GM18867 (cell line): ENCODE measurements around the gene ANAPC2.

Source experiments
- ATAC-seq: cut with Tn5 transposase; IDR thresholded peaks from one replicate; pipeline ENCODE4 v1.9.1; 2021; ENCODE audit warnings: mild to moderate bottlenecking, moderate library complexity; ENCODE audit not compliant: unreplicated experiment

Gene ANAPC2

DNA sequence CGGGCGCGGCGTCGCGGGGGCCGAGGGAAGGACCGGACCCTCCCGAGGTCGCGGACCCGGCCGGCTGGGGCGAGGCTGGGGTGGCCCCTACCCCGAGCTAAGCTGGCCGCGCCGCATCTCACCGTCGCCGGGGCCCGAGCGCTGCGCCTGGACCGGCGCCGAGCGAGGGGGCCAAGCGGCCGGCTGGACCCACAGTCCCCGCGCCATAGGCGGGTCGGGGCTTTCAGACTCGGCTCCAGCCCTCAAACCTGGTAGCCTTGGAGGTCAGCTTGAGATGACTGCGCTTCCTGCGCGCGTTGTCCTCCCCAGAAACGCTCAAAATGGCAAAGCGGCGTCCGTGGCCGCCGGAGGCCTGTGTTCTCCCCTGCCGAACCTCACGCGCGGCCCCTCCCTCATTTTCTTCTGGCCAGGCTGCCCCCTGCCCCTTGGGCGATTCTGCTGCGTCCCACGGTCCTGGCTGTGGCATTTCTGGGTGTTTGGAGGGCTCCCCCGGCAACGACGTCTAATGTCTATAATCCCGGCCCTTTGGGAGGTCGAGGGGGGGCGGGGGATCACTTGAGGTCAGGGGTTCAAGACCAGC lies 58.1 kb downstream of the ANAPC2 start:
- peak; percentile 17 for ATAC-seq

DNA sequence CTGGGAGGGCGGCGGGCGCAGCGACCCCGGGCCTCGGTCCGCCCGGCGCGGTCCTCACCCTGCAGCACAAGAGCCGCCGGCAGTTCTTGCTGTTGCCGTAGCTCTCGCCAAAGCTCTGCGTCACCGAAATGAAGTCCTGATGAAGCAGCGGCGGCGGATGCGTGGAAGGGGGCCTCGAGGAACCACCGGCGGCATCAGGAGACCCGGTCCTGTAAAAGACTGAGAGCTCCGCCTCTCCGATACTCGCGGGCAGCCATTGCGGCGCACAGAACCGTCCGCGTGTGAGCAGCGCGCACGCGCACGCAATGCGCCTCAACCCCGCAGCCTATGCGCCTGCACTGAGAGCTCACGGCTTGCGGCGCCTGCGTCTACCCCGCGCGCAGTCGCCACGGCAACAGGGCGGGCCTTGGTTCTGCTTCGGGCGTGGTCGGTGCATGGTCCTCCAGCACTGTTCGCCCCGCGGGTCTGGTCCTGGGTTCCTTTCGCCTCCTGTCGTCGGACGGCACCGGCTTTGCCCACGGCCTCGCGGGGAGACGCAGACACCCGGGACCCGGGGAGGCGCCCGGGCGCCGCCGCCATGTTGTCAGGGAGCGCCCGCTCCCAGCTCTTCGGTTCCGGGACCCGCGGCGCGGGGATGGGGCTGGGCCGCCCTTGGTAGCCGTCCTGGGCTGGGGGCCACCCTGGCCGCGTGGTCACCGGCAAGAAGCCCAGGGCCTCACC lies 58.7 kb downstream of the ANAPC2 start:
- ATAC-seq, result peak; percentile 80

DNA sequence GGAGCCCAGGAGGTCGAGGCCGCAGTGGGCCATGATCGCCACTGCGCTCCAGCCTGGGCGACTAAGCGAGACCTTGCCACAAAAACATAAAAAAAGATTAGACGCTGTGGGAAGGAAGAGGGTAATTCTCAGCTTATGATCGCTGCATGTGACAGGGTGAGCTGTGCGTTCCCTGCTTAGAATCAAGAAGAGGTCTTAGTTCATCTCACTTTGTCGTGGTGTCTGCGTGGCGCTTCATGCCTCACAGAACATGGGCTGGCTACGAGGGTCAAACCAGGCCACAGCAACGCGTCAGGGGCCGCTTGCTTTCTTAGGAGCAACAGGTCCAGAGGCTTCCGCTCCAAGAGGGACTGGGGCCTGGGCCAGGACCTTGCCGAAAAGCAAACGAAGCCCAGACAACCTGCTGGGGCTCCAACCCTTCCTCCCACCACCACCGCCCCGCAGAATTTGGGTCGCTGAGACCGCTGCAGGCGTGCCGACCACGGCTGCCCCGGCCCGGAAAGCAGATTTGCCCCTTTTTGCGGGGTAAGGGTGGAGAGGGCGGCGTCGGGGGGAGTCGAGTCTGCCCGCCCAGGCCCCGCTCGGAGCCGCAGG lies 59.4 kb downstream of the ANAPC2 start:
- ATAC-seq, result peak; percentile 21

DNA sequence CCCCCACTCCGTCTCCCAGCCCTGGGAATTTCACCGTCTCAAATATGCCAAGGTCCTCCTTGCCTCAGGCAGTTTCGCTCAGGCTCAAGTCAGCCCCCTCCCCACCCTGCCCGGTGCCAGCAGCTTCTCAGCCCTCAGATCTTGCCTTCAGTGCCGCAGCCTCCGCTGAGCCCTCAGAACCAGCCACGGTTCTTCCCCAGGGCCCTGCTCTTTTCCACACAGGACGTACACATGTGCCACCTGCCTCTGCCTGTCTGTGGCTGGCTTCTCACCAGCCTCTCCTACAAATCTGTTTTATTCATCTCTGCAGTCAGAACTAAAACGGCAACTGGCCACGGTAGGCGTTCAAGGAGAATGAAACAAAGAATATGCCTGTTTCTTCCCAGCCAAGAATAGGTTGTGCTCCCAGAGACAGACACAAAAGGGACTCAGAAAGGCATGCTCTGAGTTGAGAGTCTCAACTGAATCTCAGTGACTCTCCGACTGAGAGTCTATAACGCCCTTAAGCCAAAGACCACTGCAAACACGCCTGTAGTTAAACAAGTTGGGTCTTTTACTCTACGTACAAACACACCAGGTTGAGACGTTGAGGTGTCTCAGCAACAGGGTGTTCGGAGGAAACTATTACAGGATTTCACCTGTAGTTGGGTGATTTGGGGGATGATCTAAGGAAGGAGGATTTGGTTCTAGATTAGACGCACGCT lies 60.0 kb downstream of the ANAPC2 start:
- ATAC-seq, result peak; percentile 1

DNA sequence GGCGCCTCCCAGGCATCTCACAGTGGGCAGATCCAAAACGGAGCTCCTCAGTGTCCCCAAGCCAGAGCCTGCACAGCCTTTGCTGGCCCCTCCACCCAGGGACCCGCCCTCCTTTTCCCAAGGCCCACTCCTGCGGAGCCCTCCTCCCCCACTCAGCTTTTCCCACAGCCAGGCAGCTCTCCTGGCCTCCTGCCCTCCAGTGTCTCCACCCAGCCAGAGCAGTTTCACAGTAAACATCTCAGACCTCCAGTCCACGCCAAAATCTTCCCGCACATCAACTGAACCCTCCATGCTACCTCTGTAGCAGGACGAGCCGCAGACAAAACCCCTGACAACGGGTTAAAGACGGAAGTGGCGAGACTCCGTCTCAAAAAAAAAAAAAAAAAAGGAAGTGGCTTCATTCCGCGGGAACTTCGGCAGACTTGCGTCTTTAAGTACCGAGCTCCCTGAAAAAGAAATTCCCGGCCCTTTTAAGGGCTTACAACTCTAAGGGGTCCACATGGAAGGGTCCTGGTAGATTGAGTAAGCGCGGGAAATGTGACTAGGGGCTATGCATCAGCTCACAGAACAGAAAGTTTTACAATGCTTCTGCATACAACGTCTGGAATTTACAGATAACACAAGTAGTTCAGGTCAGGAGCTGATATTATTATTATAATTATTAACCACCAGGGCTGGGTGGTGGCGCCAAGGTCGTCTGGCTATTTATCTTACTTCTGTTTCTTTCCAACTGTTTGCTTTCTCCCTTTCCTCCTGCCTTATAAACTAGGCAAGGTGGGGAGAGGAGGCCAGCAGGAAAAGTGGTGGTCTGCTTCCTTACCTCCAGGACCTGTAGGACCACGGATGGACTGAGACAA lies 60.8 kb downstream of the ANAPC2 start:
- no peak for ATAC-seq

DNA sequence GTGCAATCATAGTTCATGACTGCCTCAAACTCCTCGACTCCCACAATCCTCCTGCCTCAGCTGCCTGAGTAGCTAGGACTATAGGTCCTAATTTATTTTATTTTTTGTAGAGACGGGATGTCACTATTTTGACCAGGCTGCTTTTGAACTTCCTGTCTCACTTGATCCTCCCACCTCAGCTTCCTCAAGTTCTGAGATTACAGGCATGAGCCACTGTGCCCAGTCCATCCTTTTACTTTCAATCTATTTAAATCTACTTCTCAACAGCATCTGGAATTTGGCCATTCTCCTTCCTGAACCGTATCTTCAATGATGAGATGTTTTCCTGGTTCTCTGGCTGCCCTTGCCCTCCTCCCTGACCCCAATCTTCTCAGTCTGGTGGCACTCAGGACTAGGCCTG lies 61.6 kb downstream of the ANAPC2 start:
- no peak for ATAC-seq
